HEK293 (cell line): Measurements from ENCODE around the gene SLC30A4.

Source experiments
- CTCF ChIA-PET: fragments of 350-600 bp; formaldehyde crosslinking; extraction: SDS; loops from one replicate; lab custom pipeline; 2021; ENCODE audit warnings: antibody characterized with exemption; lab: Yijun Ruan, JAX
- POLR2A ChIA-PET: fragments of 300-600 bp; formaldehyde crosslinking; extraction: SDS; loops from one replicate; lab custom pipeline; 2020; ENCODE audit warnings: antibody characterized with exemption, inconsistent platforms; lab: Yijun Ruan, JAX
- H3K27ac ChIP-seq: fragments of 200-500 bp; sonication (Bioruptor generic); 2 replicates; pipeline ENCODE4 v1.5.1; 2014; ENCODE audit warnings: low read depth, low read length, control low read depth, inconsistent platforms; ENCODE audit errors: extremely low read depth
- H3K36me3 ChIP-seq, 2 experiments: fragments of 200-500 bp in 1 of 2; sonication (Bioruptor generic) in 1 of 2; 1 replicate in 1 of 2; 2 replicates in 1 of 2; pipeline ENCODE4 v1.5.1; 2014 to 2017; ENCODE audit warnings: inconsistent platforms in 2 of 2, low read length in 2 of 2; ENCODE audit not compliant: control insufficient read depth in 2 of 2, insufficient read depth in 1 of 2
- H3K4me1 ChIP-seq: fragments of 200-500 bp; sonication (Bioruptor generic); 2 replicates; pipeline ENCODE4 v1.5.1; 2014; ENCODE audit warnings: mild to moderate bottlenecking, low read length, inconsistent platforms; ENCODE audit not compliant: control insufficient read depth, insufficient read depth
- H3K4me3 ChIP-seq: 2 replicates; pipeline ENCODE4 v1.5.1; 2011; ENCODE audit warnings: low read depth, mild to moderate bottlenecking, control low read depth, low read length, moderate library complexity
- H3K9me3 ChIP-seq: fragments of 200-500 bp; sonication (Bioruptor generic); 2 replicates; pipeline ENCODE4 v1.5.1; 2014; ENCODE audit warnings: low read depth, low read length, inconsistent platforms; ENCODE audit not compliant: control insufficient read depth, insufficient read depth
- BCL11B ChIP-seq: fragments of 450-650 bp; formaldehyde crosslinking; IDR thresholded peaks from 2 replicates; pipeline ENCODE4 v1.5.1; 2016; ENCODE audit warnings: low read depth, missing biosample characterization, missing genetic modification characterization
- CTCF ChIP-seq: fragments of 450-650 bp; formaldehyde crosslinking; IDR thresholded peaks from 2 replicates; pipeline ENCODE4 v1.5.1; 2016; ENCODE audit warnings: missing biosample characterization, missing genetic modification characterization
- ELK4 ChIP-seq: IDR thresholded peaks from 2 replicates; pipeline ENCODE4 v1.6.1; 2011; ENCODE audit warnings: mild to moderate bottlenecking, low read depth, low read length, borderline replicate concordance
- GLI4 ChIP-seq: fragments of 450-650 bp; formaldehyde crosslinking; IDR thresholded peaks from 2 replicates; pipeline ENCODE4 v1.5.1; 2016; ENCODE audit warnings: missing biosample characterization, missing genetic modification characterization
- HIC1 ChIP-seq: fragments of 450-650 bp; formaldehyde crosslinking; IDR thresholded peaks from 2 replicates; pipeline ENCODE4 v1.5.1; 2016; ENCODE audit warnings: missing biosample characterization, missing genetic modification characterization
- HOXD13 ChIP-seq: sonication (generic); formaldehyde crosslinking; IDR thresholded peaks from 2 replicates; pipeline ENCODE4 v1.8.0; 2022; ENCODE audit warnings: missing genetic modification reagents, borderline replicate concordance
- SCRT1 ChIP-seq: fragments of 450-650 bp; formaldehyde crosslinking; IDR thresholded peaks from 2 replicates; pipeline ENCODE4 v1.5.1; 2016; ENCODE audit warnings: missing biosample characterization, missing genetic modification characterization, borderline replicate concordance
- SP7 ChIP-seq: fragments of 450-650 bp; formaldehyde crosslinking; IDR thresholded peaks from 2 replicates; pipeline ENCODE4 v1.5.1; 2016; ENCODE audit warnings: missing biosample characterization, missing genetic modification characterization
- ZBTB48 ChIP-seq: fragments of 450-650 bp; formaldehyde crosslinking; IDR thresholded peaks from 2 replicates; pipeline ENCODE4 v1.5.1; 2016; ENCODE audit warnings: missing biosample characterization, missing genetic modification characterization
- ZNF18 ChIP-seq: fragments of 450-650 bp; formaldehyde crosslinking; IDR thresholded peaks from 2 replicates; pipeline ENCODE4 v1.5.1; 2016; ENCODE audit warnings: missing biosample characterization, missing genetic modification characterization
- ZNF214 ChIP-seq: fragments of 450-650 bp; formaldehyde crosslinking; IDR thresholded peaks from 2 replicates; pipeline ENCODE4 v1.5.1; 2017; ENCODE audit warnings: missing biosample characterization, mild to moderate bottlenecking, missing genetic modification characterization, borderline replicate concordance
- ZNF266 ChIP-seq: fragments of 450-650 bp; formaldehyde crosslinking; IDR thresholded peaks from 2 replicates; pipeline ENCODE4 v1.5.1; 2016; ENCODE audit warnings: missing biosample characterization, missing genetic modification characterization, low read depth
- ZNF335 ChIP-seq: fragments of 450-650 bp; formaldehyde crosslinking; conservative IDR thresholded peaks from 2 replicates; pipeline ENCODE4 v1.5.1; 2016; ENCODE audit warnings: missing biosample characterization, missing genetic modification characterization
- ZNF366 ChIP-seq: fragments of 450-650 bp; formaldehyde crosslinking; conservative IDR thresholded peaks from 2 replicates; pipeline ENCODE4 v1.5.1; 2016; ENCODE audit warnings: missing biosample characterization, missing genetic modification characterization
- ZNF391 ChIP-seq: fragments of 450-650 bp; formaldehyde crosslinking; IDR thresholded peaks from 2 replicates; pipeline ENCODE4 v1.5.1; 2016; ENCODE audit warnings: low read depth, missing biosample characterization, missing genetic modification characterization, borderline replicate concordance
- ZNF394 ChIP-seq: fragments of 450-650 bp; formaldehyde crosslinking; IDR thresholded peaks from 2 replicates; pipeline ENCODE4 v1.5.1; 2016; ENCODE audit warnings: missing biosample characterization, missing genetic modification characterization, mild to moderate bottlenecking, moderate library complexity, borderline replicate concordance
- ZNF426 ChIP-seq: fragments of 450-650 bp; formaldehyde crosslinking; IDR thresholded peaks from 2 replicates; pipeline ENCODE4 v1.5.1; 2017; ENCODE audit warnings: missing biosample characterization, missing genetic modification characterization, mild to moderate bottlenecking, inconsistent platforms, moderate library complexity
- ZNF529 ChIP-seq: fragments of 450-650 bp; formaldehyde crosslinking; IDR thresholded peaks from 2 replicates; pipeline ENCODE4 v1.5.1; 2017; ENCODE audit warnings: missing genetic modification characterization, missing biosample characterization; ENCODE audit not compliant: insufficient replicate concordance
- ZNF558 ChIP-seq: fragments of 450-650 bp; formaldehyde crosslinking; IDR thresholded peaks from 2 replicates; pipeline ENCODE4 v1.5.1; 2016; ENCODE audit warnings: missing biosample characterization, missing genetic modification characterization
- ZNF645 ChIP-seq: fragments of 450-650 bp; formaldehyde crosslinking; IDR thresholded peaks from 2 replicates; pipeline ENCODE4; 2016; ENCODE audit warnings: missing biosample characterization, missing genetic modification characterization
- ZNF654 ChIP-seq: fragments of 450-650 bp; formaldehyde crosslinking; IDR thresholded peaks from 2 replicates; pipeline ENCODE4 v1.5.1; 2016; ENCODE audit warnings: low read depth, missing biosample characterization, missing genetic modification characterization
- ZNF660 ChIP-seq: fragments of 450-650 bp; IDR thresholded peaks from 2 replicates; pipeline ENCODE4 v1.5.1; 2018; ENCODE audit warnings: missing biosample characterization, mild to moderate bottlenecking, missing genetic modification characterization
- ZNF677 ChIP-seq: fragments of 450-650 bp; IDR thresholded peaks from 2 replicates; pipeline ENCODE4 v1.5.0; 2018; ENCODE audit warnings: missing biosample characterization, mild to moderate bottlenecking, missing genetic modification characterization, moderate library complexity
- ZNF704 ChIP-seq: fragments of 450-650 bp; formaldehyde crosslinking; IDR thresholded peaks from 2 replicates; pipeline ENCODE4 v1.5.1; 2016; ENCODE audit warnings: missing biosample characterization, missing genetic modification characterization

SLC30A4 gene

GRCh38 chr15:45469027-45469426 is 53.5 kb downstream of the SLC30A4 start (continued):
- TF ChIP-seq ZNF18: no peak

GRCh38 chr15:45468294-45468693 is 54.3 kb downstream of the SLC30A4 start:
- Histone ChIP-seq H3K9me3 (no peaks in the 10 kb centered on the region), H3K4me1 (no peaks in the 10 kb centered on the region), H3K27ac (no peak overlapping the region), H3K36me3 (no peaks in the 10 kb centered on the region), H3K4me3 (no peak overlapping the region)
- POLR2A ChIA-PET: no interaction called here
- CTCF ChIA-PET: interaction anchor here (1.5 to 1.7 kb wide), 2 partner anchors 9 to 11 kb away, joined by 5 read pairs; no protein-coding TSS in a partner anchor
- TF ChIP-seq BCL11B (tag by site-specific recombination): no peak
- TF ChIP-seq ZNF391: no peak
- TF ChIP-seq ZNF677 (tag by site-specific recombination): no peak
- TF ChIP-seq SCRT1: no peak
- no peak for TF ChIP-seq HOXD13 (CRISPR knock-in tag)
- TF ChIP-seq ZBTB48 (tag by site-specific recombination): no peak
- TF ChIP-seq HIC1: no peak
- no peak for TF ChIP-seq ZNF704 (tag by site-specific recombination)
- no peak for TF ChIP-seq ZNF426 (tag by site-specific recombination)
- no peak for TF ChIP-seq ZNF645 (tag by site-specific recombination)
- TF ChIP-seq ZNF214 (tag by site-specific recombination): no peak
- no peak for TF ChIP-seq ZNF266 (tag by site-specific recombination)
- no peak for TF ChIP-seq GLI4 (tag by site-specific recombination)

GRCh38 chr15:45458746-45459403 is 63.7 kb downstream of the SLC30A4 start:
- H3K27ac ChIP-seq: no peak overlapping the region
- peak overlapping the region; percentile 19; the same call in 1 of the 2 replicates for H3K4me3 ChIP-seq
- CTCF ChIA-PET: interaction anchor here (0.6 to 6.8 kb wide), 22 partner anchors 9 to 1293 kb away, joined by 3 to 109 read pairs (median 4); no protein-coding TSS in a partner anchor
- no peaks in the 10 kb centered on the region; the same call in 1 of the 2 replicates for H3K4me1 ChIP-seq
- POLR2A ChIA-PET: no interaction called here
- no peaks in the 10 kb centered on the region for H3K9me3 ChIP-seq
- H3K36me3 ChIP-seq: no peaks in the 10 kb centered on the region
- TF ChIP-seq ELK4: no peak
- peak; percentile 75 for TF ChIP-seq ZNF654
- TF ChIP-seq CTCF: peak; percentile 50
- TF ChIP-seq ZNF366: 0 out of 2 replicates have a peak, but pooled peaks have one; percentile 18
- no peak for TF ChIP-seq ZNF394
- no peak for TF ChIP-seq ZNF529 (tag by site-specific recombination)
- TF ChIP-seq ZNF558 (tag by site-specific recombination): no peak
- TF ChIP-seq SP7: 0 out of 2 replicates have a peak, but pooled peaks have one; percentile 16
- 0 out of 2 replicates have a peak, but pooled peaks have one; percentile 64 for TF ChIP-seq ZNF660 (tag by site-specific recombination)
- TF ChIP-seq ZNF335: peak; percentile 19; the same call in 1 of the 2 replicates
